Measurements from ENCODE around the gene PYGL. TPM values are rescaled to one million over a fixed set of nuclear protein-coding genes. Genes with fewer than 3 reads are reported as not detected.

Gene PYGL
- total and polyA plus RNA-seq, 2 experiments from 2014 or later = 57.6 to 93.8 TPM

GRCh38 chr14:50963919-50964318 is 19.6 kb upstream of the PYGL start:
- TF ChIP-seq POLR2AphosphoS5 (IDR thresholded peaks at IDR 0.05; ENCODE audit: low read depth) = no peak
- TF ChIP-seq ZNF462 (CRISPR knock-in tag; IDR thresholded peaks at IDR 0.05) = no peak
- TF ChIP-seq ZNF114 (CRISPR knock-in tag; IDR thresholded peaks at IDR 0.05) = no peak
- no peak for TF ChIP-seq REST (IDR thresholded peaks at IDR 0.05; ENCODE audit: unreplicated experiment)
- TF ChIP-seq, protein P1, sequence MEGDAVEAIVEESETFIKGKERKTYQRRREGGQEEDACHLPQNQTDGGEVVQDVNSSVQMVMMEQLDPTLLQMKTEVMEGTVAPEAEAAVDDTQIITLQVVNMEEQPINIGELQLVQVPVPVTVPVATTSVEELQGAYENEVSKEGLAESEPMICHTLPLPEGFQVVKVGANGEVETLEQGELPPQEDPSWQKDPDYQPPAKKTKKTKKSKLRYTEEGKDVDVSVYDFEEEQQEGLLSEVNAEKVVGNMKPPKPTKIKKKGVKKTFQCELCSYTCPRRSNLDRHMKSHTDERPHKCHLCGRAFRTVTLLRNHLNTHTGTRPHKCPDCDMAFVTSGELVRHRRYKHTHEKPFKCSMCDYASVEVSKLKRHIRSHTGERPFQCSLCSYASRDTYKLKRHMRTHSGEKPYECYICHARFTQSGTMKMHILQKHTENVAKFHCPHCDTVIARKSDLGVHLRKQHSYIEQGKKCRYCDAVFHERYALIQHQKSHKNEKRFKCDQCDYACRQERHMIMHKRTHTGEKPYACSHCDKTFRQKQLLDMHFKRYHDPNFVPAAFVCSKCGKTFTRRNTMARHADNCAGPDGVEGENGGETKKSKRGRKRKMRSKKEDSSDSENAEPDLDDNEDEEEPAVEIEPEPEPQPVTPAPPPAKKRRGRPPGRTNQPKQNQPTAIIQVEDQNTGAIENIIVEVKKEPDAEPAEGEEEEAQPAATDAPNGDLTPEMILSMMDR (conservative IDR thresholded peaks at IDR 0.05; ENCODE audit: low read depth in 2 of 2) = no peak
- no peak for TF ChIP-seq EZH2phosphoT487 (IDR thresholded peaks at IDR 0.05; ENCODE audit: unreplicated experiment)
- no peak for TF ChIP-seq CREB1 (CRISPR knock-in tag; IDR thresholded peaks at IDR 0.05; ENCODE audit: low read depth)
- no peak for TF ChIP-seq NANOG (IDR thresholded peaks at IDR 0.05; ENCODE audit: borderline replicate concordance)
- no peak for TF ChIP-seq ETS1 (IDR thresholded peaks at IDR 0.05)
- TF ChIP-seq ZNF331 (CRISPR knock-in tag; IDR thresholded peaks at IDR 0.05; ENCODE audit: low read depth) = no peak
- Mint-ChIP-seq H3K4me3 (no peak overlapping the region), H3K9me3 (no peaks in the 10 kb centered on the region; the same call in 2 of the 3 replicates), H3K27me3 (ENCODE audit: insufficient read depth, low read depth, poor library complexity) (peaks cover 6% of the 10 kb centered on the region), H3K36me3 (ENCODE audit: low read depth) (no peaks in the 10 kb centered on the region), H3K27ac (no peak overlapping the region), H3K4me1 (no peaks in the 10 kb centered on the region)
- no peaks in the 10 kb centered on the region for H4K20me1 ChIP-seq (replicated peaks; ENCODE audit: insufficient read depth)
- no peaks in the 10 kb centered on the region for H3F3A ChIP-seq (replicated peaks; ENCODE audit: low read depth)
- H3K27me3 ChIP-seq (ENCODE audit: insufficient read depth) = no peaks in the 10 kb centered on the region
- DNase-seq (ENCODE audit: low spot score) = no peak
- peaks cover 3% of the 10 kb centered on the region; the same call in 1 of the 2 replicates for H3K9me2 ChIP-seq (ENCODE audit: insufficient read depth)
- no peak overlapping the region for H2AFZ ChIP-seq
- no peak overlapping the region for H3K27ac ChIP-seq (ENCODE audit: low read depth)
- no peak overlapping the region for H3K4me2 ChIP-seq
- H3K79me2 ChIP-seq (replicated peaks; ENCODE audit: insufficient read depth) = no peaks in the 10 kb centered on the region
- no peaks in the 10 kb centered on the region for H3K36me3 ChIP-seq (ENCODE audit: insufficient read depth)
- H3K4me3 ChIP-seq = no peak overlapping the region
- no peak for ATAC-seq
- H3K4me1 ChIP-seq (ENCODE audit: insufficient read depth) = no peaks in the 10 kb centered on the region

Data from GM23338 (cell line).